HEK293 (cell line): Measurements from ENCODE around the gene ZFAND3.
A peak's percentile ranks its signal among the peaks of the same experiment; 100 is the strongest.

Experiments
- CTCF ChIA-PET: fragments of 350-600 bp; formaldehyde crosslinking; extraction: SDS; loops from one replicate; lab custom pipeline; 2021; ENCODE audit warnings: antibody characterized with exemption; lab: Yijun Ruan, JAX
- POLR2A ChIA-PET: fragments of 300-600 bp; formaldehyde crosslinking; extraction: SDS; loops from one replicate; lab custom pipeline; 2020; ENCODE audit warnings: antibody characterized with exemption, inconsistent platforms; lab: Yijun Ruan, JAX
- H3K27ac ChIP-seq: fragments of 200-500 bp; sonication (Bioruptor generic); 2 replicates; pipeline ENCODE4 v1.5.1; 2014; ENCODE audit warnings: low read depth, low read length, control low read depth, inconsistent platforms; ENCODE audit errors: extremely low read depth
- H3K36me3 ChIP-seq, 2 experiments: fragments of 200-500 bp in 1 of 2; sonication (Bioruptor generic) in 1 of 2; 1 replicate in 1 of 2; 2 replicates in 1 of 2; pipeline ENCODE4 v1.5.1; 2014 to 2017; ENCODE audit warnings: inconsistent platforms in 2 of 2, low read length in 2 of 2; ENCODE audit not compliant: control insufficient read depth in 2 of 2, insufficient read depth in 1 of 2
- H3K4me1 ChIP-seq: fragments of 200-500 bp; sonication (Bioruptor generic); 2 replicates; pipeline ENCODE4 v1.5.1; 2014; ENCODE audit warnings: mild to moderate bottlenecking, low read length, inconsistent platforms; ENCODE audit not compliant: control insufficient read depth, insufficient read depth
- H3K4me3 ChIP-seq: 2 replicates; pipeline ENCODE4 v1.5.1; 2011; ENCODE audit warnings: low read depth, mild to moderate bottlenecking, control low read depth, low read length, moderate library complexity
- H3K9me3 ChIP-seq: fragments of 200-500 bp; sonication (Bioruptor generic); 2 replicates; pipeline ENCODE4 v1.5.1; 2014; ENCODE audit warnings: low read depth, low read length, inconsistent platforms; ENCODE audit not compliant: control insufficient read depth, insufficient read depth
- GLI4 ChIP-seq: fragments of 450-650 bp; formaldehyde crosslinking; IDR thresholded peaks from 2 replicates; pipeline ENCODE4 v1.5.1; 2016; ENCODE audit warnings: missing biosample characterization, missing genetic modification characterization
- KLF9 ChIP-seq: fragments of 450-650 bp; formaldehyde crosslinking; IDR thresholded peaks from 2 replicates; pipeline ENCODE4 v1.5.1; 2016; ENCODE audit warnings: missing biosample characterization, missing genetic modification characterization, low read depth
- MZF1 ChIP-seq: fragments of 450-650 bp; formaldehyde crosslinking; IDR thresholded peaks from 2 replicates; pipeline ENCODE4 v1.5.1; 2017; ENCODE audit warnings: missing biosample characterization, missing genetic modification characterization, borderline replicate concordance
- OSR2 ChIP-seq: fragments of 450-650 bp; formaldehyde crosslinking; IDR thresholded peaks from 2 replicates; pipeline ENCODE4 v1.5.1; 2016; ENCODE audit warnings: missing biosample characterization, missing genetic modification characterization
- SCRT1 ChIP-seq: fragments of 450-650 bp; formaldehyde crosslinking; IDR thresholded peaks from 2 replicates; pipeline ENCODE4 v1.5.1; 2016; ENCODE audit warnings: missing biosample characterization, missing genetic modification characterization, borderline replicate concordance
- SCRT2 ChIP-seq: fragments of 450-650 bp; formaldehyde crosslinking; IDR thresholded peaks from 2 replicates; pipeline ENCODE4 v1.5.1; 2016; ENCODE audit warnings: missing biosample characterization, missing genetic modification characterization
- WT1 ChIP-seq: fragments of 450-650 bp; formaldehyde crosslinking; IDR thresholded peaks from 2 replicates; pipeline ENCODE4 v1.5.1; 2016; ENCODE audit warnings: missing biosample characterization, missing genetic modification characterization
- ZNF10 ChIP-seq: fragments of 450-650 bp; formaldehyde crosslinking; IDR thresholded peaks from 2 replicates; pipeline ENCODE4 v1.5.1; 2017; ENCODE audit warnings: missing biosample characterization, missing genetic modification characterization
- ZNF138 ChIP-seq: fragments of 450-650 bp; formaldehyde crosslinking; IDR thresholded peaks from 2 replicates; pipeline ENCODE4 v1.5.1; 2016; ENCODE audit warnings: missing biosample characterization, missing genetic modification characterization, borderline replicate concordance
- ZNF157 ChIP-seq: fragments of 450-650 bp; formaldehyde crosslinking; IDR thresholded peaks from 2 replicates; pipeline ENCODE4 v1.5.1; 2016; ENCODE audit warnings: missing biosample characterization, missing genetic modification characterization
- ZNF169 ChIP-seq: fragments of 450-650 bp; formaldehyde crosslinking; IDR thresholded peaks from 2 replicates; pipeline ENCODE4 v1.5.1; 2016; ENCODE audit warnings: missing biosample characterization, missing genetic modification characterization
- ZNF248 ChIP-seq: fragments of 450-650 bp; formaldehyde crosslinking; IDR thresholded peaks from 2 replicates; pipeline ENCODE4 v1.5.1; 2017; ENCODE audit warnings: missing biosample characterization, missing genetic modification characterization
- ZNF274 ChIP-seq, 2 experiments: fragments of 200-500 bp in 1 of 2; fragments of 450-650 bp in 1 of 2; sonication (Bioruptor generic) in 1 of 2; formaldehyde crosslinking in 1 of 2; IDR thresholded peaks; 2 replicates each; pipeline versions ENCODE4 v1.5.1 to v1.6.1; 2014 to 2016; ENCODE audit warnings: borderline replicate concordance in 1 of 2, inconsistent platforms in 1 of 2, low read length in 1 of 2, missing biosample characterization in 1 of 2, missing genetic modification characterization in 1 of 2
- ZNF366 ChIP-seq: fragments of 450-650 bp; formaldehyde crosslinking; conservative IDR thresholded peaks from 2 replicates; pipeline ENCODE4 v1.5.1; 2016; ENCODE audit warnings: missing biosample characterization, missing genetic modification characterization
- ZNF473 ChIP-seq: fragments of 450-650 bp; formaldehyde crosslinking; IDR thresholded peaks from 2 replicates; pipeline ENCODE4 v1.5.1; 2017; ENCODE audit warnings: missing biosample characterization, missing genetic modification characterization
- ZNF544 ChIP-seq: fragments of 450-650 bp; formaldehyde crosslinking; IDR thresholded peaks from 2 replicates; pipeline ENCODE4 v1.5.0; 2017; ENCODE audit warnings: missing biosample characterization, missing genetic modification characterization
- ZNF561 ChIP-seq: fragments of 450-650 bp; IDR thresholded peaks from 2 replicates; pipeline ENCODE4 v1.5.1; 2018; ENCODE audit warnings: missing biosample characterization, missing genetic modification characterization, borderline replicate concordance
- TF ChIP-seq, protein P1 (sequence below): fragments of 450-650 bp; formaldehyde crosslinking; IDR thresholded peaks from 2 replicates; pipeline ENCODE4 v1.5.1; 2016; ENCODE audit warnings: missing biosample characterization, missing genetic modification characterization, borderline replicate concordance
- TF ChIP-seq, protein P2 (sequence below): fragments of 450-650 bp; formaldehyde crosslinking; IDR thresholded peaks from 2 replicates; pipeline ENCODE4 v1.5.1; 2016; ENCODE audit warnings: missing biosample characterization, missing genetic modification characterization
- TF ChIP-seq, protein P3 (sequence below): fragments of 450-650 bp; formaldehyde crosslinking; IDR thresholded peaks from 2 replicates; pipeline ENCODE4 v1.5.1; 2016; ENCODE audit warnings: missing biosample characterization, missing genetic modification characterization
- TF ChIP-seq, protein P4 (sequence below): fragments of 450-650 bp; IDR thresholded peaks from 2 replicates; pipeline ENCODE4 v1.5.1; 2018; ENCODE audit warnings: missing biosample characterization, missing genetic modification characterization
- TF ChIP-seq, protein P5 (sequence below): fragments of 450-650 bp; formaldehyde crosslinking; IDR thresholded peaks from 2 replicates; pipeline ENCODE4 v1.5.1; 2017; ENCODE audit warnings: missing biosample characterization, missing genetic modification characterization

The ZFAND3 gene

DNA sequence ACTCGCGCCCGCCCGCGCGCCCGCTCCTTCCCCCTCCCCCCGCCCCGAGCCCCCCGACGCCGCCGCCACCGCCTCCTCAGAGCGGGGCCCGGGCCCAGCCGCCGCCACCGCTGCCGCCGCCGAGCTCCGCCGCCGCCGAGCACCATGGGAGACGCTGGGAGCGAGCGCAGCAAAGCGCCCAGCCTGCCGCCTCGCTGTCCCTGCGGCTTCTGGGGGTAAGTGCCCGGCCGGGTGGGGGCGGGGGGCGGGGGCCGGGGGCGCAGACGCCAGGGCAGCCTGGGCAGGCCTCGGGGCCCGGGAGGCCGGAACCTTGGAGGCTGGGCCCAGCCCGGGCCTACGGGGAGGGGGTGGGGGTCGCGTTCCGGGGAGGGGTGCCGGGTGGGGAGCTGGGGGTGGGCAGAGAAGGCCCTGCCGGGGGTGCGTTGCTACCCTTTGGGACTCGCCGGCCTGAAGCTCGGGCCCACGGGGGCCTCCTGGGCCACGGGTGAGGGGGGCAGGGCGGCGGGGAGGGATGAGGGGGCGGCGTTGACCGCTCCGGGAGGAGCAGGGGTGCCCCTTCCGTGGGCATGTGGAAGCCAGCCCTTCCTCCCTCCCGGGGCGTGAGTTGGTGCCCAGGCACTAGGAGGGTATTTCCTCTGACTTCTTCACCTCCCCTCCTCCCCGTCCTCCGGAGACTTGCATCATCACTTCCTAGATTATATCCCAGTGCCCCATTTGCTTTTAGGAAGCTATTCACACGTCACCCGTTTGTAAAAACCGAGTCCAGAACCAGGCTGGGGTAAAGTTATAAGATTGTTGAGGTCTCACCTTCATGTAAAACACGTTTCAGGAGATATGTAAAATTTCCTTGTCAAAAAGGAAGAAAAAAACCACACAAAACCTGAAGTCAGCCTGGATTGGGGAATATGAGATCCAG is 533 bp downstream of the ZFAND3 start (continued):
- TF ChIP-seq, protein P1, sequence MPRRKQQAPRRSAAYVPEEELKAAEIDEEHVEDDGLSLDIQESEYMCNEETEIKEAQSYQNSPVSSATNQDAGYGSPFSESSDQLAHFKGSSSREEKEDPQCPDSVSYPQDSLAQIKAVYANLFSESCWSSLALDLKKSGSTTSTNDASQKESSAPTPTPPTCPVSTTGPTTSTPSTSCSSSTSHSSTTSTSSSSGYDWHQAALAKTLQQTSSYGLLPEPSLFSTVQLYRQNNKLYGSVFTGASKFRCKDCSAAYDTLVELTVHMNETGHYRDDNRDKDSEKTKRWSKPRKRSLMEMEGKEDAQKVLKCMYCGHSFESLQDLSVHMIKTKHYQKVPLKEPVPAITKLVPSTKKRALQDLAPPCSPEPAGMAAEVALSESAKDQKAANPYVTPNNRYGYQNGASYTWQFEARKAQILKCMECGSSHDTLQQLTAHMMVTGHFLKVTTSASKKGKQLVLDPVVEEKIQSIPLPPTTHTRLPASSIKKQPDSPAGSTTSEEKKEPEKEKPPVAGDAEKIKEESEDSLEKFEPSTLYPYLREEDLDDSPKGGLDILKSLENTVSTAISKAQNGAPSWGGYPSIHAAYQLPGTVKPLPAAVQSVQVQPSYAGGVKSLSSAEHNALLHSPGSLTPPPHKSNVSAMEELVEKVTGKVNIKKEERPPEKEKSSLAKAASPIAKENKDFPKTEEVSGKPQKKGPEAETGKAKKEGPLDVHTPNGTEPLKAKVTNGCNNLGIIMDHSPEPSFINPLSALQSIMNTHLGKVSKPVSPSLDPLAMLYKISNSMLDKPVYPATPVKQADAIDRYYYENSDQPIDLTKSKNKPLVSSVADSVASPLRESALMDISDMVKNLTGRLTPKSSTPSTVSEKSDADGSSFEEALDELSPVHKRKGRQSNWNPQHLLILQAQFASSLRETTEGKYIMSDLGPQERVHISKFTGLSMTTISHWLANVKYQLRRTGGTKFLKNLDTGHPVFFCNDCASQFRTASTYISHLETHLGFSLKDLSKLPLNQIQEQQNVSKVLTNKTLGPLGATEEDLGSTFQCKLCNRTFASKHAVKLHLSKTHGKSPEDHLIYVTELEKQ (tag by site-specific recombination) = no peak
- TF ChIP-seq MZF1 (0 out of 2 replicates have a peak, but pooled peaks have one; percentile 31), WT1 (tag by site-specific recombination) (peak; percentile 39; the same call in 1 of the 2 replicates), ZNF138 (no peak), ZNF366 (tag by site-specific recombination) (peak; percentile 61), GLI4 (no peak), OSR2 (tag by site-specific recombination) (0 out of 2 replicates have a peak, but pooled peaks have one; percentile 22), ZNF169 (tag by site-specific recombination) (no peak), KLF9 (tag by site-specific recombination) (no peak), ZNF248 (tag by site-specific recombination) (no peak), ZNF473 (tag by site-specific recombination) (no peak), ZNF10 (tag by site-specific recombination) (no peak), ZNF544 (tag by site-specific recombination) (no peak)
- TF ChIP-seq, protein P2, sequence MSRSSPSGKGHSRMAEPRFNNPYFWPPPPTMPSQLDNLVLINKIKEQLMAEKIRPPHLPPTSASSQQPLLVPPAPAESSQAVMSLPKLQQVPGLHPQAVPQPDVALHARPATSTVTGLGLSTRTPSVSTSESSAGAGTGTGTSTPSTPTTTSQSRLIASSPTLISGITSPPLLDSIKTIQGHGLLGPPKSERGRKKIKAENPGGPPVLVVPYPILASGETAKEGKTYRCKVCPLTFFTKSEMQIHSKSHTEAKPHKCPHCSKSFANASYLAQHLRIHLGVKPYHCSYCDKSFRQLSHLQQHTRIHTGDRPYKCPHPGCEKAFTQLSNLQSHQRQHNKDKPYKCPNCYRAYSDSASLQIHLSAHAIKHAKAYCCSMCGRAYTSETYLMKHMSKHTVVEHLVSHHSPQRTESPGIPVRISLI (tag by site-specific recombination) = no peak
- TF ChIP-seq, protein P3, sequence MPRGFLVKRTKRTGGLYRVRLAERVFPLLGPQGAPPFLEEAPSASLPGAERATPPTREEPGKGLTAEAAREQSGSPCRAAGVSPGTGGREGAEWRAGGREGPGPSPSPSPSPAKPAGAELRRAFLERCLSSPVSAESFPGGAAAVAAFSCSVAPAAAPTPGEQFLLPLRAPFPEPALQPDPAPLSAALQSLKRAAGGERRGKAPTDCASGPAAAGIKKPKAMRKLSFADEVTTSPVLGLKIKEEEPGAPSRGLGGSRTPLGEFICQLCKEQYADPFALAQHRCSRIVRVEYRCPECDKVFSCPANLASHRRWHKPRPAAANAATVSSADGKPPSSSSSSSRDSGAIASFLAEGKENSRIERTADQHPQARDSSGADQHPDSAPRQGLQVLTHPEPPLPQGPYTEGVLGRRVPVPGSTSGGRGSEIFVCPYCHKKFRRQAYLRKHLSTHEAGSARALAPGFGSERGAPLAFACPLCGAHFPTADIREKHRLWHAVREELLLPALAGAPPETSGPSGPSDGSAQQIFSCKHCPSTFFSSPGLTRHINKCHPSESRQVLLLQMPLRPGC = no peak

DNA sequence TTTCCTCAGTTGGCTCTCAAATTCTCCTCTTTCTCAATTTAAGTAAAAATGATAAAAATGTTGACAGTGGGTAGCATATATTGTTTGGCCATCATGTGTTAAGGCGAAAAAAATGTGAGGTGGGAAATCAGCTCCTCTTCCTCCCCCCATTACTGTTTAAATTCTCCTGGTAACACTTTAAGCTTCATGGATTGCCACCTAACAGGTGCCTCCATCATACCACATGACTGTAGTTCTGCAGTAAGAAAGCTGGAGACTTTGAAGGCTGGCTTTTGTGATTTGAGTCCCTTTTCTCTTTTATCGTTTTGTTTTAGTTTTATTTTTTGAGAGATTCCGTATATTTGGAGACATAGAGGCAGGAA is 1.2 kb downstream of the ZFAND3 start:
- POLR2A ChIA-PET = interaction anchor here (0.5 to 3.3 kb wide), 6 partner anchors 10 to 123 kb away, joined by 4 to 18 read pairs (median 9); partner anchors contain the start of gene MDGA1
- Histone ChIP-seq H3K4me1 (peaks cover 23% of the 10 kb centered on the region), H3K36me3 (no peaks in the 10 kb centered on the region), H3K4me3 (peak overlapping the region; percentile 89), H3K27ac (peak overlapping the region; percentile 51; the same call in 1 of the 2 replicates), H3K9me3 (no peaks in the 10 kb centered on the region)
- TF ChIP-seq, protein P4, sequence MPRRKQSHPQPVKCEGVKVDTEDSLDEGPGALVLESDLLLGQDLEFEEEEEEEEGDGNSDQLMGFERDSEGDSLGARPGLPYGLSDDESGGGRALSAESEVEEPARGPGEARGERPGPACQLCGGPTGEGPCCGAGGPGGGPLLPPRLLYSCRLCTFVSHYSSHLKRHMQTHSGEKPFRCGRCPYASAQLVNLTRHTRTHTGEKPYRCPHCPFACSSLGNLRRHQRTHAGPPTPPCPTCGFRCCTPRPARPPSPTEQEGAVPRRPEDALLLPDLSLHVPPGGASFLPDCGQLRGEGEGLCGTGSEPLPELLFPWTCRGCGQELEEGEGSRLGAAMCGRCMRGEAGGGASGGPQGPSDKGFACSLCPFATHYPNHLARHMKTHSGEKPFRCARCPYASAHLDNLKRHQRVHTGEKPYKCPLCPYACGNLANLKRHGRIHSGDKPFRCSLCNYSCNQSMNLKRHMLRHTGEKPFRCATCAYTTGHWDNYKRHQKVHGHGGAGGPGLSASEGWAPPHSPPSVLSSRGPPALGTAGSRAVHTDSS = peak; percentile 43; the same call in 1 of the 2 replicates
- TF ChIP-seq SCRT2 (tag by site-specific recombination) = peak; percentile 96
- TF ChIP-seq ZNF366 (tag by site-specific recombination) = 0 out of 2 replicates have a peak, but pooled peaks have one; percentile 19
- TF ChIP-seq SCRT1 (tag by site-specific recombination) = peak; percentile 34; the same call in 1 of the 2 replicates
- no peak for TF ChIP-seq ZNF274 (IDR thresholded peaks at IDR 0.05; ENCODE audit: low read length)
- no peak for TF ChIP-seq ZNF274 (tag by site-specific recombination; IDR thresholded peaks at IDR 0.05; ENCODE audit: borderline replicate concordance)
- TF ChIP-seq ZNF561 (tag by site-specific recombination) = 0 out of 2 replicates have a peak, but pooled peaks have one; percentile 13
- TF ChIP-seq ZNF157 = no peak
- TF ChIP-seq, protein P5, sequence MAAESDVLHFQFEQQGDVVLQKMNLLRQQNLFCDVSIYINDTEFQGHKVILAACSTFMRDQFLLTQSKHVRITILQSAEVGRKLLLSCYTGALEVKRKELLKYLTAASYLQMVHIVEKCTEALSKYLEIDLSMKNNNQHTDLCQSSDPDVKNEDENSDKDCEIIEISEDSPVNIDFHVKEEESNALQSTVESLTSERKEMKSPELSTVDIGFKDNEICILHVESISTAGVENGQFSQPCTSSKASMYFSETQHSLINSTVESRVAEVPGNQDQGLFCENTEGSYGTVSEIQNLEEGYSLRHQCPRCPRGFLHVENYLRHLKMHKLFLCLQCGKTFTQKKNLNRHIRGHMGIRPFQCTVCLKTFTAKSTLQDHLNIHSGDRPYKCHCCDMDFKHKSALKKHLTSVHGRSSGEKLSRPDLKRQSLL (tag by site-specific recombination) = peak; percentile 74; the same call in 1 of the 2 replicates
- CTCF ChIA-PET = interaction anchor here (0.5 to 1.7 kb wide), 5 partner anchors 10 to 123 kb away, joined by 3 to 6 read pairs (median 4); no protein-coding TSS in a partner anchor
